ENCODE results near the gene PLCB1.

The PLCB1 gene

DNA sequence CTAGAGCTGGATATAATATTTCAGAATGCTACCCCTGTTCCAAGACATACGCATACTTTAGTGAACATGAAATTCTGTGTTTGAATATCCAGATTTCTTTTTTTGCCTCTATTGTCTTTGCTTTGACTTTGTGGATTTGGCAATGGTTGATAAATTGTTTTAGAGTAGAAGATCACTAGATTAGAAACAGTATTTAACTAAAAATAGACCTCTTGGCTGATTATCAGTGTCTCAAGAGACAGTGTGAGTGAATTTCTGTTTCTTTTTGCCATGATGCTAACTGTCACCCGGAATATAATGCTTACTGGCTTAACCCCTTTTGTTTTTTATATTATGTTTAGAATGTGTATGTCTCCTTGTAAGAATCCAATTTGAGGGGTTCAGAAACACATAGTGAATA is 102.5 kb downstream of the PLCB1 start:
- no peak for DNase-seq (ENCODE audit: low read depth, low spot score)
- H3K27ac ChIP-seq = no peak overlapping the region

DNA sequence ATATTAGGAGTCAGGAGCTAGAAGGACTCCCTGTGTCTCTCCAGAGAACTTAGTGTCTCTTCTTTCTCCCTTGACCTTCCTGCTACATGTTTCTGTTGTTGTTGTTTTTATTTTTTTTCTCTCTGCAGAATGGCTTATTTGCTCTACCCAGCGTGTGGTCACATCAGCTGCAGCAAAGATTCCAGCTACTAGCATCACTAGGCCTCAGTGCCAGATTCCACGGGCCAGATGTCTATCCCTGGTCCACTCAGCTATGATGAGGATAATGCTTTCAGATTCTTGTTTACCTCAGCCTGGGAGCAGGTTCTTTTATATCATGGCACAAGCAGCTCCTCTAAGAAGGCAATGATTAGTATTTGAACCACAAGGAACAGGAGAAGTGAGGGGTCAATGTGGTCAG is 110.0 kb downstream of the PLCB1 start:
- H3K27ac ChIP-seq = no peak overlapping the region
- DNase-seq (ENCODE audit: low read depth, low spot score) = no peak

DNA sequence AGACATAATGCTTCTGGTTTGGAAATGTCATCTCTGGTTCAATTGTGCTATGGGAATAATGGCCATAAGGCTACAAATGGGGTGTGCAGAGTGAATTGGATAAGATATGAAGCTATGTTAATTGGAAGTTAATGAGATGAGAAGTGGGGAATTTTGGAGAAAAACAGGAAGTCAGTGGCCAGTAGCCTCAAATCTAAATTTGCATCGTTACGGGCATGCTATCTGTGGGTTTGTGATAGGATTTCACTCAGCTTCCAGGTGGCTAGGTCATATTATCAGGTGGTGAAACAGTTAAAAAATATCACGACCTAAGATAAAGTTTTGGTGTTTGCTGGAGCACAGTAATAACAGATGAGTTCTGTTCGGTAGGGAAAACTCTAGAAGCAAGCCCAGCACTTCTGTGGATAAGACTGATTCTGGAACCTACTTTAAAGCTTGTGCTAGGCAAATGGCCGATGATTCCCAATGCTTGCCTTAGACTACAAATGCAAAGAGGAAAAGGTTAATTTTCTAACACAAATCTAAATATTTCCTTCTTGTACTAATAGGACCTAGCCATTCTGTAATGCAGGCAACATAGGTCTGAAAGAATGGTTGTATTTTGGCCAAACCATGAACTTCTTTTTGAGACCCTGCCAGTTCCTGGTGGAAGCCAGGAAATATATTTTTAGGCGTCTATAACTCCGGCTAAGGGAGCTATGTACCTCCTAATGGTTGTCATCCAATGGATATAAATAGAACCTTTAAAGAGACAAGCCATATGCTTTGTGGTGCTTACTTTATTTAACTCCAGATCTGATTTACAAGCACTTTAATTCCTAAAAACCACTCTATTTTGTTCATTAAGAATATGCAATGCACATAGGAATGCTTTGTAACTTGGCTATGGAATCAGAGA is 111.0 kb downstream of the PLCB1 start:
- H3K27ac ChIP-seq = no peak overlapping the region
- no peak for DNase-seq (ENCODE audit: low read depth, low spot score)

DNA sequence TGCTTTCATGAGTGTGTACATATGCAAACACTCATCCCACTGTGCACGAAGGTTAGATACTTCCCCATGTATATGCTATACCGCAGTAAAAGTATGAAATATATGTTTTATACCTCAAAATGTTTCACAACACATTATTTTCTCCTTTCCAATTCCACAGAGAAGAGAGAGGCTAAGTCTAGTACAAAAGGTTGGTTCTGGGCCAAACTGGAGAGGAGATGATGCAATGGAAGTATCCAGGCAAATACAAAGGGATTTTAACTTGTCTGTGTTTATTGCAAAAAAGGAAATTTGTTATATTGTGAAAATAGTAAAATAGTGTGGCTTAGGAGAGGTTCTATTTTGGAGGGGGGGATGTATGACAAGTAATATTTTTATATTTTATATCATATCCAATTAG is 112.6 kb downstream of the PLCB1 start:
- no peak for DNase-seq (ENCODE audit: low read depth, low spot score)
- no peak overlapping the region for H3K27ac ChIP-seq

DNA sequence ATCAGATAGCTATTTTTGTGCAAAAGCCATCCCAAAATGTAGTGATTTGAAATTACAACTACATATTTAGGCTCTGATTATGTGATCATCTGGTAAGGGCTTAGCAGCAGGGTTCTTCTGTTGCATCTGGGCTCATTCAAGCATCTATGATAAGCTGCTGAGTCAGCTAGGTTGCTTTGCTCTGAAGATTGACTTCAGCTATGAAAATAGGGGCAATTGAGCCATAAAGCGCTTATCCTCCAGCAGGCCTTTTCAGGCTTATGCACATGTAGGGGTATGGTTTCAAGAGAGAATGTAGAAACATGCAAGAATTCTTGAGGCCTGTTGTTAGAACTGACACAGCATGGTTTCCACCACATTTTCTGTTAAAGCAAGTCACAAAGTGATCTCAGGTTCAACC is 114.1 kb downstream of the PLCB1 start:
- no peak for DNase-seq (ENCODE audit: low read depth, low spot score)

DNA sequence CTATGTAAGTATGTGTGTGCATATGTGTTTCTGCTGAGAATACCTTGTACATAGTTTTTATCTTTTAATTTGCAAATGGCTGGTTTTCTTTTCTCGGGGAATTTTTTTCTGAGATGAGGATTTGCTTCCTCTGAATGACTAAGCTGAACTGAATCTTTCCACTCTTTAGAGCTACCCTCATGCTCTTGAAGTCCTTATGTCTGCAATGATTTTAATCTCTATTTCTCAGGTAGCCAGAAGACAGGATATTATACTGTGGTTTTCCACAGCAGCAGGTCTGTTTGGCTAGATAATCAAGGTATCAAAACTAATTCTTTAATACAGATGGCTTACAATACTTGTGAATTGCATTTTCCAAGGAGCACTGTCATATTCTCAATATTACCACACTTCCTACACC is 114.7 kb downstream of the PLCB1 start:
- no peak overlapping the region for H3K27ac ChIP-seq
- no peak for DNase-seq (ENCODE audit: low read depth, low spot score)

More for the DNA sequence above, 114.1 kb downstream of the PLCB1 start:
- no peak overlapping the region for H3K27ac ChIP-seq

DNA sequence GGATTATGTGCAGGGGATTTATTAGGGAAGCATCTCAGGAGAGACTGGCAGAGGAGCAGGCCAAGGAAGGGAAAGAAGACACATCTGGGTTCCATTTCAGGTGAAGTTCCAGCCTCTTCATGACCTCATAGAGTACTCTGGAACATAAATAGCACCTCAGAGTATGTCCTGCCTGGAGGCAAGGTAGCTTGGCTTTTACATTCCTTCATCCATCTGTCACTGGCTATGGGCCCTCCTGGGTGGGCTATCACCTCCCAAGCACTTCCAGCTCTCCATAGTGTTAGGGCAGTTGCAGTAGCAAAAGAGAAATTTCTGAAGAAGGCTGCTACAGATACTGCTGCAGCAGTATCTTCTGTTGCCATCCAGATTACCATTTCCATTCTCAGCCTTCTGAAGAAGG is 116.0 kb downstream of the PLCB1 start:
- no peak overlapping the region for H3K27ac ChIP-seq
- DNase-seq (ENCODE audit: low read depth, low spot score) = no peak

DNA sequence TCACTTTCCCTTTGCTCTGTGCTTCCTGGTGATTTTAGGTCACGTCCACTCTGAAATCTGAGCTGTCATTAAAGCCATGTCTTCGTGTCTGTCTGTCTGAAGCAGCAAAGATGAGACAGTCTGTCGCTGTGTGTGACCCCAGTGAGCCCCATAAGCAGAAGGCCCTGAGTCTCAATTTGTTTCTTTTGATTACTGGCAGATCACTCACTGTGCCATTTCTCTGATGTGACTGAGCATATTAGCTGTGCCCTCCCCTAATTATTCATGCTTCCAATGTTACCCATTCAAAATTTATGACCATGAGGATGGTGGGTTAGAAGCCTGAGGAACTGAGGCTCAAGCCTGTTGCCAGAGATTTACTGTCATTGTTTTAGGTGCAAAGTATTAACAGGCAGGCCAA is 117.6 kb downstream of the PLCB1 start:
- H3K27ac ChIP-seq = no peak overlapping the region
- DNase-seq (ENCODE audit: low read depth, low spot score) = no peak

DNA sequence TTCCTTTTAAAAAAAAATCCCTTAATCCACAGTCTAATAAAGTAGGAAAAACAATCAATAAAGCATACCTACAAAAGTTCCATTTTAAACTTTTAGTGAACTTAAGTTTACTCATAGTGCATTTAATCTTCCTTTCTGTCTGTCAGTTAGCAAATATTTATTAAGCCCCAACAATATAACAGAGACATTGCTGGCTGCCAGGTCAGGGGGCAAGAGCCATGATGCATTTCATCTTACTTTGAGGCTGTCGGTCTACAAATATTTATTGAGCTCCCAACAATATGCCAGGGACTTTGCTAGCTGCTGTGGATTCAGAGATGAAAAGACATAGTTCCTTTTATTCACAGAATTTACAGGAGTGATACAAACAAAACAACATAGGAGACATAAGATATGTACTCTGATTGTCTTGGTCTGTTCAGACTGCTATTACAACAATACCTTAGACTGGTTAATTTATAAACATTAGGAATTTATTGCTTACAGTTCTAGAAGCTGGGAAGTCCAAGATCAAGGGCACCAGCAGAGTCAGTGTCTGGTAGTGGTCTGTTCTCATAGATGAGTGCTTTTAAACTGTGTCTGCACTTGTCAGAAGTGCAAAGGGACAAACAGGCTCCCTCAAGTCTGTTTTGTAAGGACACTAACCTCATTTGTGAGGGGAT is 118.6 kb downstream of the PLCB1 start:
- DNase-seq (ENCODE audit: low read depth, low spot score) = no peak
- H3K27ac ChIP-seq = no peak overlapping the region

DNA sequence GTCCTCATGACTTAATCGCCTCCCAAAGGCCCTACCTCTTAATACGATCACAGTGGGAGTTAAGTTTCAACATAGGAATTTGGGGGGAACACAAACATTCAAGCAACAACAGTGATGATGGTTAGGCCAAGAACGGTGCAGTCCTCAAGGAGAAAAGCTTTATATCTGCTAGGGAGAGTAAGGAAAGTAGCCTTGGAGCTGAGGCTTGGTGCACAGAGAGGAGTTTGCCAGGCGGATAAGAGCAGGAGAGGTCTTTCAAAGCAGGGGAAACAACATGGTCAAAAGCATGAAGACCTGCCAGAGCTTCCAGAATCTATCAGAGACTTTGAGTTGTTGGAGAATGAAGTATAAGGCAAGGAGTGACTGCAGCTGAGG is 119.1 kb downstream of the PLCB1 start:
- no peak for DNase-seq (ENCODE audit: low read depth, low spot score)
- no peak overlapping the region for H3K27ac ChIP-seq

DNA sequence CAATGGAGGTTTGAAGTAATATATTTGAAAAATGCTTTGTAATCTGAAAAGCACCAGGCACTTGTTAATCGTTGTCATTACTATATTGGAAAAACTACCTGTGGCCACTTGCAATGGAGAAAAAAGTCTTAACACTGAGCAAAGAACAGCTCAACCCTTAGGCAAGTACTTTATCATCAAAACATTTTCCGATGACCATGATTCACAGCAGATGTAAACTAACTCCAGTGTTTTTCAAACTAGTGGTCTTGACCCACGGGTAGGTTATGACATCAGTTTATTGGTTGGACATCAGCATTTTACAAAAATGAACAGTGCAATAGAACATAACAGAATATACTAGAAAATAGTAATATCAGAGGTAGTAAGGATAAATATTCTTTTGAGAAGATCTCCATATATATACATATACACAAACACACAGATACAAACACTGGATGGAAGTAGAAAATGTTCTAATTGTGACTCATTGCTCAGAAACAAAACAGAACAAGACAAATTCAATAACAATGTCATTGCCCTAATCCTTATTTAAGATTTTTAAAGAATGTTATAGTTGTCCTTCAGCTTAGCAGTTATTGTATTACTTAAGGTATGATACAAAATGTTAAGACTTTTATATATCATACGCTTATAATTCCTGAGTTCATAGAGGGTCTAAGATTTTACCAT is 123.0 kb downstream of the PLCB1 start:
- peak overlapping the region; percentile 64 for H3K27ac ChIP-seq
- no peak for DNase-seq (ENCODE audit: low read depth, low spot score)

DNA sequence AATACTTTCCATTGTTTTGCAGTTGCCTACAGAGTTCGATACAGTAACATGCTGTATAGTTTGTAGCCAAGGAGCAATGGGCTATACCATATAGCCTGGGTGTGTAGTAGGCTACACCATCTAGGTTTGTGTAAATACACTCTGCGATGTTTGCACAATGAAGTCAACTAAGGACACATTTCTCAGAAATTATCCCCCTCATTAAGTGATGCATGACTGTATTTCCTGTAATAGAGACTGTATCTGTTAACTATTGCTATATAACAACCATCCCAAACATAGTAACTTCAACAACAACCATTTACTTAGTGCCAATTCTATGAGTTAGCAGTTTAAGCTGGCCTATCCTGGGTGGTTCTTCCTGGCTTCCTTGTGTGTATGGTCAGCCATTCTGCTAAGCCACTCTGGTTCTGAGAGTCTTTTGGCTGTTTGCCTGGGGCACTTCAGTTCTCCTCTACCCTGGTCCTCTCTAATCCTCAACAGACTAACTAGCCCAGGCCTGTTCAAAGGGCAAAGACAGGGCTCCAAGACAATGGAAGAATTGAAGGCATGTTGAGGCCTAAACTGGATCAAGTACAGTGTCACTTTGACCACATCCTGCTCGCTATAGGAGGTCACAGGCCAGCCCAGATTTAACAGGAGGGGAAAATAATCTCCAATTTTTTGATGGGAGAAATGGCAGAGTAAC is 124.0 kb downstream of the PLCB1 start:
- H3K27ac ChIP-seq = peak overlapping the region; percentile 64
- peak; percentile 26 for DNase-seq (ENCODE audit: low read depth, low spot score)

DNA sequence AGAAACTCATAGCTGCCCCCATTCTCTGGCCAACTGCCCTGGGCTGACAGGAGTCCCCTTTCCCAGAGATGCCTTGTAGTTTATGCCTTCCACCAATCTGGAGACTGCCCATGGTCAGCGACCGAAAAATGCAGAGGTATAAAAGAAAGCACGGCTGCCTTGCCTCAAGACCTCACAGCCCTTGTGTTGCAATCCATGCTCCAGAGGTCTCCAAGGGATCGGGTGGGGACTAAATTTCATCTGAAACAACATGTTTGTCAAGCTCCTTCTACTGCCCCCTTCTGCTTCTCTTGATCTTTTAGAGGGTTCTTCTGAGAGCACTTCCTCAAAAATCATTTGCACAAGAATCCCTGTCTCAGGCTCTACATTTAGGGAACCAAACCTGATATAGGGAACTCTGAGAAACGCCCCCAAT is 128.8 kb downstream of the PLCB1 start:
- no peak overlapping the region for H3K27ac ChIP-seq
- DNase-seq (ENCODE audit: low read depth, low spot score) = no peak

DNA sequence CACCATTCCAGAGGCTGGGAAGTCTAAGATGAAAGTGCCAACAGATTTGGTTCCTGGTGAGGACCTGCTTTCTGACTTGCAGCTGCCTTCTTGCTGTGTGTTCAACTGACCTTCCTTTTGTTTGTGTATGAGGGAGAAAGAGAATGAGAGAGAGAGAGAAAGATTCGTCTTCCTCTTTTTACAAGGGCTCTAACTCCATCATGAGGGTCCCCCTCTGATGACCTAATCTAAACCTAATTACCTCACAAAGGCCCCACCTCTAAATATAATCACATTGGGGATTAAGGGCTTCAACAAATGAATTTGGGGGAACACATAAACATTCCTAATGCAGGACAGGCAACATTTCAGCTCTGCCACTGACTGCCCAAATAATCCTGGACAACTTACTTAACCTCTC is 130.7 kb downstream of the PLCB1 start:
- no peak overlapping the region for H3K27ac ChIP-seq
- no peak for DNase-seq (ENCODE audit: low read depth, low spot score)

DNA sequence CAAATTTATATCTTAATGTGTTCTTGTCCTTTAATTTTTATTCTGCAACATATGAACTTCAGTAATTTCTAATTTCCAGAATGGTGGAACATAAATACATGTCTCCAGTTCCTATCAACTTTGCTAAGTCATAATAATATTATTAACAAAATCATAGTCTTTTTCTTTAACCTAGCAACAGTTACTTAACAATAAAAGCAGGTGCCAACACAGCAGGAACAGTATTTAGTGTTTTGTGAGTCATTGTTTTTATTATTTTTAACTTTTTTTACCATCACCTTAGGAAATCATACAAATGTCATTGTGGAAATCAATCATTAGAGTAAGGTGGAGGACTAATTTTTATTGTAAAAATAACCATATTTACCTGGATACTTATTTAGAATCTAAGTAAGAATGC is 133.5 kb downstream of the PLCB1 start:
- no peak overlapping the region for H3K27ac ChIP-seq
- DNase-seq (ENCODE audit: low read depth, low spot score) = no peak

DNA sequence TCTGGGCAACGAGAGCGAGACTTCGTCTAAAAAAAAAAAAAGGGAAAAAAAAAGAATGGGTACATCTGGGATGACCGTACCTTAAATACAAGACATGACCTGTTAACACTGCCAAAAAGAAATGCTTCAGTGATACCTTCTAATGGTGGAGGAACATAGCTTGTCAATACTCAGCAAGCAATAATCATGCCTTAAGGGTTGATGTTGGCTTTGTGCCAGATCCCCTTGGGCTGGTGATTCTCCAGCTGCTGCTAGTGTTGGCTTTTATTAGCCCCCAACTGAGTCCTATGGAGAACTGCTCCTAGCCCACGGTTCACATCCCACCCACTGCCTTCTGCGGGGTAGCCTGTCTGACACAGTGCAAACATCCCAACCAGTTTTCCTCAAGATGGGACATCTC is 134.9 kb downstream of the PLCB1 start:
- no peak overlapping the region for H3K27ac ChIP-seq
- no peak for DNase-seq (ENCODE audit: low read depth, low spot score)

DNA sequence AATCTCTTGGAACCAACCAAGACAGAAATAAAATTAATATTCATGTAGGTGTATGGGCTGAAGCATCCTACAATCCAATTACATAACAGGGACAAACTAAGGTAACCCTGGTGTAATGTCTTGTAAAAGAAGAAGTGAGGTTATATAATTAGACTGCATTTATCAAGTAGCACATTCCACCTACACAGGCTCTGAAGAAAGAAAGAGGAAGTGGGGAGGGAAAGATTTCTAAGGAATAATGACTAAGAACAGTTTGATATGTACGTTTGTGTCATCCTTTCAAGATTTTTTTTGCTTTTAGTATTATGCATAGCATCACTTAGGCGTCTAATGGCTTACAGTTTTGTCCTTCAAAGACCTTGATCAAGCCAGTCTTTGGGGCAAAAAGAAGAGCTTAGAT is 139.7 kb downstream of the PLCB1 start:
- no peak for DNase-seq (ENCODE audit: low read depth, low spot score)
- H3K27ac ChIP-seq = no peak overlapping the region

DNA sequence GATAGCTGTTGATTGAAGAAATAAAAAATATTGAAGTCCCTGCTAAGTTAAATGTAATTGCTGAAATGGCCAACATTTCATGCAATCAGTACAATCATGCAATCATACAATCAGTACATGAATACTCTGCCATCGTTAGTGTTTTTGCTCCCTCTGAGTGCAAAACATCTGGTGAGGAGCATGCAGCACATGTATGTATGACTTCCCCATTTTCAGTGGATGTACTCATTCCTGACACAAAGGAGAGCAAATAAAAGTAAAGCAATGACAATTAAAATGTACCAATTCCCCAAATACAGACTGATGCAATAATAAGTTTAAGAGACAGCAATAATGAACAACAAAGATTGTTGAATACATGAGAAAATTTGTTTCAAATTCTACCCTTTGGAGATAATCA is 140.7 kb downstream of the PLCB1 start:
- no peak for DNase-seq (ENCODE audit: low read depth, low spot score)
- no peak overlapping the region for H3K27ac ChIP-seq

DNA sequence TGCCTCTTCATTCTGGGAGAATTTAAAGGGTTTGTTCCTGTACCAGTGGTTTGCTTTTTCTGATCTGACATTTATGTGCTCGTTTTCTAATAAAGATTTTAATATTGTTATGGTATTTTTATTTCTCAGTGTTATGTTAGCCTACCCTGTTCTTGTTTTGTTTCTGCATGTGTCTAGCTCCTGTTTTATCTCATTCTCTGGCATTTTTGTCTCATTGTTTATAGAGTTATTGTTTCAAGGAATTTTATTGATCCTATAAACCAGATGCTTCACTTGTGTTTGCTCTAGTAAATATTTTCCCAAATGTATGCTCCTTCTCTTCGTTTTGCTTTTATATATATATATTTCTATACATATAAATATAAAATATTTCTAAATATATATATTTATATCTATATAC is 152.8 kb downstream of the PLCB1 start:
- no peak overlapping the region for H3K27ac ChIP-seq
- no peak for DNase-seq (ENCODE audit: low read depth, low spot score)

DNA sequence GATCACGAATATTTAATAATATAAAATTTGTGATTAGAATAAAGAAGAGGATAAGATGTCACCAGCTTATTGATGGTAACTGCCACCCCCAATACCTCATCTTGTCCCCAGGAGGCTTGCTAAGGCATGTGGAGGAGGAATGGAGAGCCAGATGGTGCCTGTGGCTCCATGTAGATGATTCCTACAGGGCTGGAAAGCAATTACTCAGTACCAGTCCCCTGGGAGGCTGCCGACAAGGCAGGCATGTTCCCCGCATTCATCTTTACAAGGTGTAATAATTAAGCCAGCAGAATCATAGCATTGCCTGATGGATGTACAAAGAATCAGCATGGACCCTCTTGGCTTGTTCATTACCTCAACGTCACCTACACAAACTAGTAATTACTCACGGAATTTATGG is 155.3 kb downstream of the PLCB1 start:
- DNase-seq (ENCODE audit: low read depth, low spot score) = no peak
- H3K27ac ChIP-seq = no peak overlapping the region

DNA sequence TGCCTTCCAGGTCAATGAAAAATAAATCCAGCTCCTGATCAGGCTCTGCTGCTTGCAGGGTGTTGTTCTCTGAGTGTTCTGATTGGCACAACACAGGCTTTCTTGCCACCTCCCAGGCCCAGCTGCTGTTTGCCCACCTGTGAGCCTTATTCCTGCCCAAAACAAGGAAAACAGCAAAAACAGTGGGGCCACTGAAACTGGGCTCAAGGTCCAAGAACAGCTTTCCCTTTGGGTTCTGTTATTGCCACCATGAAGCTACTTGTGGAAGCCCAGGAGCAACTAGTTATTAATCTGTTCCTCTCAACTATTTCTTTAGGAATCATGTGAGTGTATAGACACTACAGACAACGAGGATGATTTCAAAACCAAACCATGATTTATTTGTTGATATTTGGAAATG is 159.1 kb downstream of the PLCB1 start:
- DNase-seq (ENCODE audit: low read depth, low spot score) = no peak
- H3K27ac ChIP-seq = no peak overlapping the region
